Measurements from ENCODE around the gene LKAAEAR1.

- TF ChIP-seq MAX (IDR thresholded peaks at IDR 0.05) (no peak), YY1 (IDR thresholded peaks at IDR 0.05; ENCODE audit: low read depth) (no peak), EP300 (IDR thresholded peaks at IDR 0.05; ENCODE audit: borderline replicate concordance) (no peak), RAD21 (IDR thresholded peaks at IDR 0.05; ENCODE audit: low read depth) (no peak)
Observed at GRCh38 chr20:64090165-64090564, 6.0 kb upstream of the LKAAEAR1 start.
